Measurements from ENCODE around the gene MYO3B.

DNA sequence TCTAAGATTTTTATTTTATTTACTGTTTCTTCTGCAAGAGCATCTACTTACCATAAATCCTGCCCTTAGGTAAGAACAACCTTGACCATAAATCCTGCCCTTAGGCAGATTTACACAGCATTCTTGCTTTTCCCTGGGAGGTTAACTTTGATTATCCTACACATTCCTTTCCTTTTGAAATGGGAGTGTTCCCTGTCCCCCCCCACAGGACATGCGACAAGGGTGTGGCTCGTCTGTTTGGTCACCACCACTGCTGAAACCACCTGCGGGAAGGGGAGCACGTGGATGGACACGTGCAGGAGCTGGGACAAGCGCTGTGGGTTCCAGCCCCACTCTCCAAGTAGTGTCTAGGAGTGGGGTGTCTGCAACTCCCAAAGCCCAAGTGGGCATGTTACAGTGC, 297.9 kb downstream of the MYO3B start:
- TF ChIP-seq POLR2AphosphoS5 (IDR thresholded peaks at IDR 0.05; ENCODE audit: low read depth, low read length), result no peak
- no peak for TF ChIP-seq TAF1 (IDR thresholded peaks at IDR 0.05; ENCODE audit: borderline replicate concordance, insufficient read depth, low read length)
- TF ChIP-seq, protein P1, sequence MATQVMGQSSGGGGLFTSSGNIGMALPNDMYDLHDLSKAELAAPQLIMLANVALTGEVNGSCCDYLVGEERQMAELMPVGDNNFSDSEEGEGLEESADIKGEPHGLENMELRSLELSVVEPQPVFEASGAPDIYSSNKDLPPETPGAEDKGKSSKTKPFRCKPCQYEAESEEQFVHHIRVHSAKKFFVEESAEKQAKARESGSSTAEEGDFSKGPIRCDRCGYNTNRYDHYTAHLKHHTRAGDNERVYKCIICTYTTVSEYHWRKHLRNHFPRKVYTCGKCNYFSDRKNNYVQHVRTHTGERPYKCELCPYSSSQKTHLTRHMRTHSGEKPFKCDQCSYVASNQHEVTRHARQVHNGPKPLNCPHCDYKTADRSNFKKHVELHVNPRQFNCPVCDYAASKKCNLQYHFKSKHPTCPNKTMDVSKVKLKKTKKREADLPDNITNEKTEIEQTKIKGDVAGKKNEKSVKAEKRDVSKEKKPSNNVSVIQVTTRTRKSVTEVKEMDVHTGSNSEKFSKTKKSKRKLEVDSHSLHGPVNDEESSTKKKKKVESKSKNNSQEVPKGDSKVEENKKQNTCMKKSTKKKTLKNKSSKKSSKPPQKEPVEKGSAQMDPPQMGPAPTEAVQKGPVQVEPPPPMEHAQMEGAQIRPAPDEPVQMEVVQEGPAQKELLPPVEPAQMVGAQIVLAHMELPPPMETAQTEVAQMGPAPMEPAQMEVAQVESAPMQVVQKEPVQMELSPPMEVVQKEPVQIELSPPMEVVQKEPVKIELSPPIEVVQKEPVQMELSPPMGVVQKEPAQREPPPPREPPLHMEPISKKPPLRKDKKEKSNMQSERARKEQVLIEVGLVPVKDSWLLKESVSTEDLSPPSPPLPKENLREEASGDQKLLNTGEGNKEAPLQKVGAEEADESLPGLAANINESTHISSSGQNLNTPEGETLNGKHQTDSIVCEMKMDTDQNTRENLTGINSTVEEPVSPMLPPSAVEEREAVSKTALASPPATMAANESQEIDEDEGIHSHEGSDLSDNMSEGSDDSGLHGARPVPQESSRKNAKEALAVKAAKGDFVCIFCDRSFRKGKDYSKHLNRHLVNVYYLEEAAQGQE (IDR thresholded peaks at IDR 0.05; ENCODE audit: insufficient read depth in 1 of 2, low read depth in 2 of 2, low read length in 2 of 2), result no peak
- no peak for TF ChIP-seq FOXP2 (optimal IDR thresholded peaks at IDR 0.05; ENCODE audit: borderline replicate concordance, extremely low read depth, extremely low read length, insufficient read depth)
- TF ChIP-seq SIN3A (IDR thresholded peaks at IDR 0.05; ENCODE audit: borderline replicate concordance, insufficient read depth, low read length), result no peak
